ACHN (cell line): ENCODE results near the gene ASTN2.

Experiments used
- DNase-seq: peaks from one replicate; pipeline ENCODE4 v3.0.0-alpha.2; 2015
- in situ Hi-C: cut with HindIII; loops from 2 replicates; pipeline ENCODE4 v1.10.0; 2017; ENCODE audit warnings: low sequenced_read_pairs, low pct_ligation_motif_present, low pct_unique_long_range_greater_than_20kb

Gene ASTN2

DNA sequence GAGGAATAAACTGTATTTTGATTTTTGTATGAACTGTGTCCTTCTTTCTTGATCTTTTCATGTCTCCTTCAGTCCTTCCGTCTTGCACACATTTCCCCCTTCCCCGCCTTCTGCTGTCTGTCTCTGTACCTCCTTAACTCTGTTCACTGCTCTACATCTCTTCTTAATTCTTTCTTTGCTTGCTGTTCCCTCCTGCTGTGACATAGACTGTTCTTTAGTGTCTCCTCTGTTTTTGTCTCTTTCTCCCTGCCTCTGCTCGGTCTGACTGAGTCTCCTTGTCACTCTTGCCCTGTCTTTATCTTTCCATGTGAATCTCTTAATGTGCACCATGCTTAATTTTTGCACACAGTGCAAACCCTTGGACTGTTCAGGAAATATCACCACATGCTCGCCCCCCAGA lies 614.8 kb downstream of the ASTN2 start:
- in situ Hi-C loops = no loop called here
- DNase-seq = no peak

DNA sequence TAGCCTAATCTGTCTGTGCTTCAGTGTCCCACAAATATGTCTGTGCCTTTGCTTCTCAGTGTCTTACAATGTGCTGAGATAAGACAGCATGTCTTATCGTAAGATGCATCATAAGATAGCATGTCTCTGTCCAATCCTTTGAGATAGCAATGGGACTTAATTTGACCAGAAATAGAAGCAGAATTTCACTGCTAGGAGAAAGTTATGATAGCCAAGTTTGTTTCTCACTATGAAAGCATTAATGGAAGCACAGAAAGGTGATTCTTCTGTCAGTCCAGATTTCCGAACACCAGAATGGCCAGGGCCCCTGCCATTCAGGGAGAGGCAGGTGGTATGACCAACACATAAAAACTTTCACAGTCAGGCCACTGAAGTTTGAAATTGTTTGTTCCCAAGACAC lies 616.3 kb downstream of the ASTN2 start:
- in situ Hi-C loops = no loop called here
- no peak for DNase-seq

DNA sequence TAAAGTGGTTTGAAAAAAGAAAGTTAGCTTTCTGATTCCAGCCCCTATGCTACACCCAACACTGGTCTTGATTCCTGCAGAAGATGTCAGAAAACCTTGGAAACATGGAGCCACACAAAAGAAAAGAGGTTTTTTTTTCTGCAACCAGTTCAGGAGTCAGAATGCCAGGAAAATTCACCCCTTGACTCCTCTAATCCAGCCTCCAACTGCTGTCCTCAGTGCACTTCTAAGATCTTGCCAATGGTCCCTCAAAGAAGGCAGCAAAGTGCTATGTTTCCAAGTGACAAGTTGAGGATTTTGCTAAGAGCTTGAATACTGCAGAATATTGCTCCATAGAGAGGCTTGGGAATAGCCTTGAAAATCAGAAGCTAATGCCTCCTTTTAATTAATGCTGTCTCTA lies 617.6 kb downstream of the ASTN2 start:
- in situ Hi-C loops = no loop called here
- no peak for DNase-seq

DNA sequence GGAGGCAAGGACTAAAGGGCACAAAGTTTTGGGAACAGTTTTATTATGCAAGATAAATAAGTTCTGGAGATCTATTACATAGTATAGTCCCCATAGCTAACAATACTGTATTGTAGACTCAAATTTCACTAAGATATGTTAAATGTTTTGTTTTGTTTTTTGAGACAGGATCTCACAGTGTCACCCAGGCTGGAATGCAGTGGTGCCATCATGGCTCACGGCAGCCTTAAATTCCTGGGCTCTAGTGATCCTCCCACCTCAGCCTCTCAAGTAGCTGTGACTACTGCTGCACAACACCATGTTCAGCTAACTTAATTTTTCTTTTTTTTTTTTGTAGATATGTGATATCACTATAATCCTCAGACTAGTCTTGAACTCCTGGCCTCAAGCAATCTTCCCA lies 618.2 kb downstream of the ASTN2 start:
- in situ Hi-C loops = no loop called here
- no peak for DNase-seq

DNA sequence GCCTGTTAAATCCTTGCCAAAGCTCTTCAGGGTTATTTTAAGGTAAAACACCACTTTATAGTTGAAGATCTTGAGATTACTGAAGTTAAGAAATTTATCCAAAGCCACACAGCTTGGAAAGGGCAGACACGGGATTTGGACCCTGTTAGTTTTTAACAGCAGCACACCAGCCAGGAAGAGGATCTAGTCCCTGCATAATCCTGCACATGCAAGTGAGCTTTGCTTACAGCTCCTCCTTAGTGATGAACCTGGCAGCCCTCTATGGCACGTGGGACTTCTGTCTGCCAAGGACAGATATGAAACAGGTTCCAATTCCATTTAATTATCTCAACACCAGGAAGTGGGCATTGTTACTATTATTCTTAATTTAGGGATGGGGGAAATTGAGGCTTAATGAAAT lies 619.0 kb downstream of the ASTN2 start:
- DNase-seq = no peak
- in situ Hi-C loops = no loop called here

DNA sequence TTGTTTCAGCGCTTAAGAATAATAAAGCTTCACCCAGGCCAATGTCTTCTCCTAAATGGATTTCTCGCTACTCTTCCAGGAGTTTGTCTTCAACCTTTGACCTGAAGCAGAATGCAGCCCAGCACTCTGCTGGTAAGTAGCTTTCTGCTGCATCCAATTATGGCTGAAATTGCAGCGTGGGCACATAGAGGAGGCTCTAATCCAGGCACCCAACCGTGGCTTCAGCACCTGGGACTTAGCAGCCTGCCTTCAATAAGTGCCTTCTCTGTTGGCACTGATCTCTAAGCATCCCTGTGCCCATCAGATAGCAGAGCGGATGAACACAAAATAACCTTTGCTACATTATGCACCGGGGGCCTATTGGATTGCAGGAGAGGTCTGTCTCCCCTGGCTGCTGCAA lies 622.6 kb downstream of the ASTN2 start:
- no peak for DNase-seq

DNA sequence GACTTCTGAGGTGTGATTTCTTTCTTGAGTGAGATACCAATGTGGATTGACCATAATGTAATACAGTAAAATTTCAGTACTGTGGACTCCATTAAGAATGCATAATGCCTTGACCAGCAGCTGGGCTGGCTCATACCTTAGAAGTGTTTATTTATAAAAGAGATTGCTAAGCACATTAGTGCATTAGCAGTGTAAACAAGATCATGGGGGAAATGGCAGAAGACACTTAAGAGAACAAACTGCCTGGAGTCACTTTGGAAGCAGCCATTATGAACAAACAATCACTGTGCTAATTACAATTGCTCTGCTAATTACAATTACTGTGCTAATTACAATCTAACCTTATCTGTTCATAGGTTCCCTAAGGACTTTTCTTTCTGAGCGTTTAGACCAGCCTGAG lies 623.5 kb downstream of the ASTN2 start:
- DNase-seq = no peak
- in situ Hi-C loops = no loop called here

More for the DNA sequence above, 622.6 kb downstream of the ASTN2 start:
- in situ Hi-C loops = no loop called here

DNA sequence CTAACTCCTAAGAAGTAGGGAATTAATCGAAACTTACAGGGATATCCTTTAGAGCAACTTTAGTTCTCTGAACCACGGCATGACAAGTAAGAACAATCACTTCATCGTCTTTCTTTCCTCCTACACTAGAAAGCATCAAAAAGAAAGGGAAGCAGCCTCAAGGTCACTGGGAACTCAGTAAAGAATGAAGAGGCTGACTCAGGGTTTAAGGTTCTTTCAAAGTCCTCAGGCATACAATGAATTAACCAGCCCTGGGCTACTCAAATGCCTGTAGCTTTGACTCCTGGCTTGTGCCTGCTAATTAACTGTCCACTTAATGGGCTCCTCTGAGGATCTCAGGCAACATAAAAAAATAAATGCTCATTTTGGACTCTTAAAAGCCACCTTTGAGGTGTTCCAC lies 625.8 kb downstream of the ASTN2 start:
- no peak for DNase-seq
- in situ Hi-C loops = no loop called here

DNA sequence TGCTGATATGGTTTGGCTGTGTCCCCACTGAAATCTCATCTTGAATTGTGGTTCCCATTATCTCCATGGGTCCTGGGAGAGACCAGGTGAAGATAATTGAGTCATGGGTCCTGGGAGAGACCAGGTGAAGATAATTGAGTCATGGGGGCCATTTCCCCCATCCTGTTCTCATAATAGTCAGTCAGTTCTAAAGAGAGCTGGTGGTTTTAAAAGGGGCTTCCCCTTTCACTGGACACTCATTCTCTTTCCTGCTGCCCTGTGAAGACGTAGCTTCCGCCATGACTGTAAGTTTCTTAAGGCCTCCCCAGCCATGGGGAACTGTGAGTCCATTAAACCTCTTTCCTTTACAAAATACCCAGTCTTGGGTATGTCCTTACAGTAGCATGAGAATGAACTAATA lies 628.1 kb downstream of the ASTN2 start:
- in situ Hi-C loops = no loop called here
- no peak for DNase-seq

DNA sequence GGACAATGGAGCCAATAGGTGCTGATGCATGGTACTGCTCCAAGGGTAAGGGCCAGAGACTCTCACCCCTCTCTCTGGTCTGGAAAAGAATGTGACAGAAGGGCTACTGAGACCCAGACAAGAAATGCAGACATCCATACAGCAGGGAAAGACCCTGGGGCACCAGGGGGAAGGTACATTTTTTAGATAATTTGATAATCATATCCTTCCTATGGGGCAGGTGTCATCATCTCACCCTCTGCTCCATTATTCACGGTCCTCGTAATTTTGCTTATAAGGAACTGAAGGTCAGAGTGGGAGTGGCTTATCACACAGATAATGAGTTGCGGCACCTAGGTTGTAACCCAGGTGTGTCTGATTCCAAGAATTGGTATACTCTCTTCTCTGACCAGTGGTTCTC lies 637.7 kb downstream of the ASTN2 start:
- in situ Hi-C loops = no loop called here
- DNase-seq = no peak

DNA sequence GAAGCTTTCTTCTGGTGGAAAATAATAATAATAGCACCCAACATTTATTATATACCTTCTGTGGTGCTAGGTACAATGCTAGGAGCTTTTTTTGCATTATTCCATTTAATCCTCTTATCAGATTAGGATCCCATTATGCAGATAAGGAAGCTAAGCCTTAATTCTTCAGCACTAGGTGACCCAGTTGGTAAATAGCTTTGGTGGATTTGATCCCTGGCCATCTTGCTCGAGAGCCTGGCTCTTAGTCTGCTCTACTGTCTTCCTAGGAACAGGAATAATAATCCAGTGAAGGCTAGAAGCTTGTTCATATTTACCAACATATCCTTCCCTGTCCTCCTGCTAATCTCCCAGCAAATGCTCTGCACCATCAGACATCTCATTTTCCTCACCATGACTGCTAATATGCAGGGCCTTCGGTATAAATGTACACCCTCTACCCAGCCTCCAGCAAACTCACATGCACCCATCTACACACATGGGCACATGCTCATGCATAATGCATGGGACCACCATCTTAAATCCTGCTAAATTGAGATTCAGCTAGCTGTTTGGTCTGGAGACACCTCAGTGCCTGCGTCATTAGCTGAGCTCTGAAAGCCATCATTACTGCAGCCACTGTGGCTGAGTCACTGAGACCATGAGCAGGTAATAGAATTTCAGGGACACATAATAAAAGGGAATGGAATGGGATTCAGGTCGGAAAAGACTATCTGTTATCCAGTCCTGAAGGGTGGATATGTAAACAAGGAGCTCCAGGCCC lies 640.3 kb downstream of the ASTN2 start:
- DNase-seq = no peak
- in situ Hi-C loops = no loop called here

DNA sequence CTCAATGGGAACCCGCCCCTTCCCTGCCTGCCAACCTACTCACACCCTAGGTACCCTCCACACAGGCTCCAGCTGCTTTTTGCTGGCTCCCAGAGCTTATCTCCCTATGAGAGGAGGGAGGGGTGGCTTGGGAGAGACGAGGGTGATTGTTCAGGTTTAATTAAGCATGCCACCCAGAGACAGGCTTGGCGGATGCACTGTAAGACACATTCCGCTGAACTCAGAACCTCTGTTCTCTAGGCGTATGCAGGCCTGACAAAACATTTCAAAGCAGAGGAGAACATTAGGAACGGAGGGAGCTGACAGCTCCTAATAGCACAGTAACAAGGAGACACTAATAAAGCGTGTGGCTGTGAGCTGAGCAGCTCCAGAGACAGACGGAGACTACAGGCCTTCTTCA lies 647.6 kb downstream of the ASTN2 start:
- in situ Hi-C loops = no loop called here
- DNase-seq = no peak

DNA sequence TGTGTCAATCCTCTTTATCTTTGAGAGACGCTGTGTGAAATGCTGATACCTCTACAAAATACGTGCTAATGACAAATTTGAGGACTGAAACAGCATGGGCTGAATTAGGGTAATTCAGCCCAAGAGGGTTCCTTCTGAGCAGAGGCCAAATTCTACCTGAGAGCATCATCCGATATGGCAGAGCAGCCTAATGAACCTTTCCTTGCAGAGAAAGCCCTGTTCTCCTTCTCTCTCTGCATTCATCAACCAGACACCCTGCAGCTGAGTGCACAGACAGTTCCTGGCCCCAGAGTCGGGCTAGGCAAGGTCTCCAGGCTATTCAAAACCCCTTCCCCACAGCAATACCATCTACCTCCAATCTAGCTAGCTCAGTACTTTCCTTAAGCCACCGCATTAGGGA lies 649.8 kb downstream of the ASTN2 start:
- in situ Hi-C loops = no loop called here
- DNase-seq = no peak

DNA sequence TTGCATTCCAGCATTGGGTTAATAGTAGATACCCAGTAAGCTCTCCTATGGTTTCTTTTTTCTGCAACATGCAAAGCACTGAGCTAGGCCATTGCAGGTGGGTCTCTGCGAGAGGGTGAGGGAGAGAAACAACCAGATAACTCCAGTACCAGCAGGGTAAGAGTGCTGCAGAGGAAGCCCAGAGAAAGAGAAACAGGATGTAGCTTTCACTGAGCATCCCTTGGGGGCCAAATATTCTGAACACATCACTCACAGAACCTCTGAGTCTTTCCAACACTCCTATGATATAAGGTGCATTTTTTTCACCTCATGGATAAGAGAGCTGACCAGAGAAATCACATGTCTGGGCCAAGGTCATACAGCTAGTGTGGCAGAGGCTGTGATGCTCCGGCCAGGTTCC lies 651.1 kb downstream of the ASTN2 start:
- in situ Hi-C loops = no loop called here
- no peak for DNase-seq

DNA sequence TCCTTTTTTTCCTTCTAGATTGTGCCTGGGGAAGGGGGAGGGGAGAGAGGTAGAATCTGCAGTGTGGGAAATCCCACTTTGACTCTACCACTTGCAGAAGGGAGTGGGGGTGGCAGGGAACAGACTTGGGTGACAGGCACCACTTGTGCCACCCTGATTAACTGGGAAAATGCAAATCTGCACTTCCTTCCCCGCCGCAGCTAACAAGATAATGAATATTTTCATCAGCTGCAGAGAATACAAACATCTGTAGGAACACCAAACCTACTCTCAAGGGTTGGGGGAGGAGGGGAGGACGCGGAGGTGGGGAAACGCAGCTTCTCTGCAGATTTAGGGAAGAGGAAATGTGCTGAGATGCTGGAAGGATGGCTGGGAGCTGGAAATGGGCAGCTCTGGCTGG lies 654.2 kb downstream of the ASTN2 start:
- DNase-seq = no peak
- in situ Hi-C loops = no loop called here

DNA sequence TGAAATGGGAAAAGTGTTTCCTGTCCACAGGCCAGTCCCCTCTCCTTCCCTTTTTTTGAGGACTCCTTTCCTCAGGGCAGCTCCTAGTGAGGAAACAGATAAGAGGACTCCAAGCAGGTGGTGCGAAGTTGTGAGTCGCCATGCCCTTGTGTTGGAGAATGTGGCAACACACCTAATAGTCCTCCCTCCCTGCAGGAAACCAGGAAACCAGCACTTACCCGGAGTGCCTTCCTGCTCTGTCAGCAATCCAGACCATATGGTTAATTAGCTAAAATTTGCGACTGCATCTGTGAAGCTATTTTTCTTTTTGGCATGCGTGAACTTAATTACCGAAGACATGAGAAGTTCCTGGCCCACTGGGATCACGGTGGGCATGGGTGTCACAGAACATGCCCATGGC lies 657.8 kb downstream of the ASTN2 start:
- DNase-seq = no peak
- in situ Hi-C loops = no loop called here

DNA sequence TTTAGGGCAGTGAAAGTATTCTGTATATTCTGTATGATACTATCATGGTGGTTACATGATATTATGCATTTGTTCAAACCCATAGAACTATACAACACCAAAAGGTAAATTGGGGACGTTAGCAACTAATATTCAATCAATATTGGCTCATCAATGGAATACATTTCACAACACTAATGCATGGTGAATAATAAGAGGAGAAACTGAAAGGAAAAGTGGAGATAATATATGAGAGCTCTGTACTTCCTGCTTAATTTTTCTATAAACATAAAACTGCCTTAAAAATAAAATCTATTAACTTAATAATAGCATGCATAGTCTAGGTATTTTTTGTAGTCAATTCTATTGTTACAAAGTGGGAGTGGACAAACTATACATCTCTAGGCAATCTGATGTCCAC lies 661.5 kb downstream of the ASTN2 start:
- DNase-seq = no peak
- in situ Hi-C loops = no loop called here

DNA sequence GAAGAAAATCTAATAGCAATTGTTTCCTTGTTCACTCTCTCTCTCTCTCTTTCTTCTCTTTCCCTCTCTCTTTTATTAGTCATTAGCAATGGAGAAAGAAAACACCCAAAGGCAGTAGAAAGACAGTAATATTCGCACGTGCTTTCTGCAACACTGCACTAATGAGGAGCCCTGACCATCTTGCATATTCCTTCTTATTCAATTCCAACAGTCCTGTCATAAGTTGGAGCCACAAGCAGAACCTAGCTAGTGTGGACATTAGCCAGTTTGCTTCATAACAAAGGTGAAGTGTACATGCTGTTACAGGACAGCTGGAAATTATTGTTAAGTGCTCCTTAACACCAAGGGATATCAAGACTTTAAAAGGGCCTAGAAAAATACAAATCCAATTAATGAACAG lies 664.3 kb downstream of the ASTN2 start:
- in situ Hi-C loops = no loop called here
- no peak for DNase-seq

DNA sequence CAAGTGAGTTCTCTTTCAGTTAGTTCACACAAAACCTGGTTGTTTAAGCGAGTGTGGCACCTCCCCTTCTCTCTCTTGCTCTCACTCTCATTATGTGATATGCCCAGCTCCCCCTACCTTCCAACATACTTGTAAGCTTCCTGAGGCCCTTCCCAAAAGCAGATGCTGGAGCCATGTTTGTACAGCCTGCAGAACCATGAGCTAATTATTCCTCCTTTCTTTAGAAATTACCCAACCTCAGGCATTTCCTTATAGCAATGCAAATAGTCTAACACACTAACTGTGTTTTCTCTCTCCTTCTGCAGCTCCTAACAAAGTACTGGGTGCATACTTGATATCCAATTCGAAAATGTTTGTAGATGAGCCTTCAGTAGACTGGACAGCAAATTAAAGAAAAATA lies 665.1 kb downstream of the ASTN2 start:
- DNase-seq = no peak
- in situ Hi-C loops = no loop called here

DNA sequence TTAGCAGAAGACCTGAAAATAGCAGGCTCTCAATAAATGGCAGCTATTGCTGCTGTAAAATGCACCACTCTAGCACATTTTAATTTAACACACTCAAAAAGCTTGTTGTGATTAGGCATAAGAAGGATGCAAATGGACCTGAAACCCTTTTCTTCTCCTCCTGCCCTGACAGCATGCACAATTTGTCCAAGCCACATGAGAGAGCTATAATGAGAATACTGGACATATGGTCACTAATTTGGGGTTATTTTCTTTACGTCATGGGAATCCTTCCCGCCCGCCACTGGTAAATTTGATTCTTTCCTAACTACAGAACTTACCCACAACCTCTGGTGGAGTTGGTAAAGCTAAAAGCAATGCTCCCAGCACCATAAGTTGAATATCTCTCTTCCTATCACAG lies 665.7 kb downstream of the ASTN2 start:
- no peak for DNase-seq
- in situ Hi-C loops = no loop called here

DNA sequence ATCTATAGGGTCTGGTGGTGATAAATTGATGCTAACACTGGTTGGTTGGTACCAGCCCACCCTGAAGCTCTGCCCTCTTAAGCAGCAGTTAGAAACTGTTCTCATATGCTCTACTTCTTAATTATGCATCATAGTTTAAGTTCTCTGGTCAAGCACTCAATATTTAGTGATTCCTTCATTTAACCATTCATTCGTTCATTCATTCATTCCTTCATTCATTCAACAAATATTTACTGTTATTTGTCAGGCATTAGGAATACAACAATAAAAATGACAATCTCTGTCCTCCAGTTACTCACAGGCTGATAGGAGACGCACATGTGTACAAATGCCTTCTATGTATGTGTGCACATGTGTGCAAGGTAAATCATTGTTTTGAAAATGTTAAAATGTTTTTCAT lies 673.1 kb downstream of the ASTN2 start:
- in situ Hi-C loops = no loop called here
- no peak for DNase-seq
